GM21526 (cell line): Measurements from ENCODE around the gene SLC25A30.
"Not testable (repeated sequence)": the region's sequence is repeated elsewhere in the genome, so short reads cannot be mapped to it uniquely, and the experiment has no call there.

Source experiments
- ATAC-seq: cut with Tn5 transposase; IDR thresholded peaks from one replicate; pipeline ENCODE4 v1.9.1; 2021; ENCODE audit warnings: moderate library complexity; ENCODE audit not compliant: unreplicated experiment, low FRiP score

Gene SLC25A30

GRCh38 chr13:45370922-45371406 is 47.2 kb downstream of the SLC25A30 start:
- no peak for ATAC-seq

DNA sequence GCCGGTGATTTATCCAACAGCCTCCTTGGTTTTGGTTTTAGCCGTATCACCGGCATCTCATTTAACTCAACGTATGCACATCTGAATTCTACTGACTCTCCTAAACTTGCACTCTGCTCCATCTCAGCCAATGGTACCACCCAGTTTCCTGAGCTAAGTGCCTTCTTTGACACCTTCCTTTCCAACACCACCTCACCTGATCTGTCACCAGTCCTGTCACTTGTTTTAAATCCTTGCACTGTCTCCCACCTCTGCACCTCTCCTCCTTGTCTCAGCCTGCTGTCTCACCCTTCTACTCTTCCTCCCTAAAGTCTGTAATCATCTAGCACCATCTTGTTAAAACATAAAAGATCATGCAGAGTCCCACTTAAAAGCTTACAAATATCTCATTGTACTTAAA is 49.1 kb downstream of the SLC25A30 start:
- ATAC-seq = no peak

DNA sequence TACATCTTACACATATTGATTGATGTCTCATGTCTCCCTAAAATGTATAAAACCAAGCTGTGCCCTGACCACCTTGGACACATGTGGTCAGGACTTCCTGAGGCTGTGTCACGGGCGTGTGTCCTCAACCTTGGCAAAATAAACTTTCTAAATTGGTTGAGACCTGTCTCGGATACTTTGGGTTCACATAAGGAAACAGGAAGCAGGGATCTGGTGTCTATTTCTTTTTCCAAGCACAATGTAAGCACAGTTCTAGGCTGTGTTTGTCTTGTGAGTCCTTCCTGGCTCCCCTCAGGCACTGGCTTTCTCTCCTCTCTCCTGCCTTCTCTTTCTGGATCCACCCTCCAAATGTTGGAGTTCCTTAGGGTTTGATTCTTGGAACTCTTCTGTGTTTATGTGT is 49.6 kb downstream of the SLC25A30 start:
- ATAC-seq = no peak

DNA sequence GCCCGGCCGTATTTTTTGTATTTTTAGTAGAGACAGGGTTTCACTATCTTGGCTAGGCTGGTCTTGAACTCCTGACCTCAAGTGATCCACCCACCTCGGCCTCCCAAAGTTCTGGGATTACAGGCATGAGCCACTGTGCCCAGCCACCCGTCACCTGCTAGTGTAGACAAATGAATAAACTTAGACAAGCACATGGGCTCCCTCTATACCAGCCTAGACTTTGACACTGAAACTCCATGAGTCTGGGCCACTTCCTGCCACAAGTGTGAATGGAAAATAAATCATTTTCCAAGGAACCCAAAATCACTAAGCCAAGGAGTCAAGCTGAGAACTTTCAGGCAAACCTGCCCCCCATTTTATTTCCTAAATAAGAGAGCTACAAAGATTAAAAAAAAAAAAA is 50.2 kb downstream of the SLC25A30 start:
- ATAC-seq = no peak

DNA sequence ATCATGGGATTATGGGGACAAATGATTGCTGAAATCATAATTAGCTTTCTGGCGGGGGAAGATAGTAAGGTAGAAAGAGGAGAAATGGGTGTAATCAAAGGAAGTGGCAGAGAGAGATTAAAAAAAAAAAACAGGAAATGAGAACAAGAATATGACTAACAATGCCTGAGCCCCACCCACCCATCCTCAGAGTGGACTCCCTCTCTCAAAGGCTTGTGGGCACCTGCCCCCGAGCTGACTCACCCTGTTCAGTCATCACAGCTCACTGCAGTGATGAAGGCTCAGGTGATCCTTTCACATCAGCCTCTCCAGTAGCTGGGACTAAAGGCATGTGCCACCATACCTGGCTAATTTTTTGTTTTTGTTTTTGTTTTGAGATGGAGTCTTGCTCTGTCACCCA is 50.8 kb downstream of the SLC25A30 start:
- peak; percentile 84 for ATAC-seq

- no peak for ATAC-seq
These were observed 52.7 kb downstream of the SLC25A30 start for GRCh38 chr13:45365558-45365885.

- ATAC-seq = no peak
These were observed 53.2 kb downstream of the SLC25A30 start for GRCh38 chr13:45364876-45365557.

- no peak for ATAC-seq
These were observed 55.2 kb downstream of the SLC25A30 start for GRCh38 chr13:45362939-45363338.

- no peak for ATAC-seq
These were observed 56.5 kb downstream of the SLC25A30 start for GRCh38 chr13:45361596-45362206.

DNA sequence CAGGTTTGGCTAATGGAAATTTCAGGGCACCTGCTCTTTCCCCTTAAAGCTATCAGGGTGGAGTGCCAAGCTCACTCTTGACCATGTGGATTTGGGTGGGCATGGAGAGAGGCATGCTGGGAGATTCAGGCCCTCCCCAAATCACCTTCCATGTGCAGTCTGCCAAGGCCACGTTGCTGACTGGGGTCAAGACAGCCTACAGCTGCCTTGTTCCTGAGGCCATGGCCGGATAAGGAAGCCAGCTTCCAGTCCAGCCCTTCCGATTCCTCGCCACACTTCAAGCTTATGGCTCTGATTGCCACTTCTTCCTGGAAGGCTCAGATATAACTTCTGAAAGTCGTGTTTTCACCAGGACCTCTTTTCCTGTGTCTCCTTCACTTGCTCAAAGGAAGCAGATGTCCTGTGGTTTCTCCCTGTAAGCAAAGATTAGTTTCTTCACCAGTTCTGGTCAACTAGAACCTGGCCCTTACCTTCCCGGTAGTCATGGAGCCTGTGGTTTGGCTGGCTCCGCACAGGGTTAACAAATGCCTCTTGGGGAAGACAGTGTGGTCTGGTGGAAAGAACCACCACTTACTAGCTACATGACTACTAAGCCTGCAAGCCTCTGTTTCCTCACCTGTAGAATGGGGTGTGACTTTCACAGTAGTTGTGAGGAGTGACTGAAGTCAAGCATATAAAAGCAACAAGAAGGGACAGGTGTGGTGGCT is 61.1 kb downstream of the SLC25A30 start:
- no peak for ATAC-seq

GRCh38 chr13:45353895-45354294 is 64.3 kb downstream of the SLC25A30 start:
- ATAC-seq = no peak

- ATAC-seq = no peak
These were observed 66.1 kb downstream of the SLC25A30 start for GRCh38 chr13:45352031-45352430.

GRCh38 chr13:45350152-45350551 is 68.0 kb downstream of the SLC25A30 start:
- ATAC-seq = no peak

DNA sequence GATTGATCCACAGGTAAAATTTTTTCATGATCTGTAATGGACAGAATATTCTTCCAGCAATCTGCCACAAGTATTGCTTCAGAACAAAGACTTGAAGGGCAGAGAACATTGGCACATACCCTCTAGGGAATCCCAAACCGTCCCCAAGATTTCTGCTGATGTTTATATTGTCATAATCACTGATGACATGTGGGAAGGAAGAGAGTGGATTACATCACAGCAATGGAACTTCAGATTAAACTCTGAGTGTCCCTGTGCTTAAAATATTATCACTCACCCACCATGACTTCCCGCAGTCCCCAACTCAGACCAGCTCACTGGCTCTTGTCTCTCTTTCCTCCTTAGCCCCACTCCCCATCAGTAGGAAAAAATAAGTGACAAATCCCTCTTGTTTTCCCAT is 68.7 kb downstream of the SLC25A30 start:
- no peak for ATAC-seq

- ATAC-seq = not testable (repeated sequence)
These were observed 74.1 kb downstream of the SLC25A30 start for GRCh38 chr13:45344064-45344463.
